Esophagus muscularis mucosa (tissue), 4 donors: ENCODE results near the gene NOX5. TPM values are rescaled to one million over a fixed set of nuclear protein-coding genes. Genes with fewer than 3 reads are reported as not detected.

Experiments used
- DNase-seq: peaks from one replicate; pipeline ENCODE4 v3.0.0-alpha.2; 2017; ENCODE audit errors: extremely low spot score
- H3K27ac ChIP-seq, 4 donors: fragments of 200-600 bp; sonication (generic); replicated peaks in 1 of 4; 1 replicate in 3 of 4; 2 replicates in 1 of 4; pipeline ENCODE4 v1.5.1; 2016 to 2019; ENCODE audit warnings: mild to moderate bottlenecking in 1 of 4
- H3K27me3 ChIP-seq, 4 donors: fragments of 200-600 bp; sonication (generic); one replicate each; pipeline versions ENCODE4 v1.5.1 to v1.6.0; 2016 to 2019
- H3K36me3 ChIP-seq, 4 donors: fragments of 200-600 bp; sonication (generic); one replicate each; pipeline ENCODE4 v1.5.1; 2016 to 2019
- H3K4me1 ChIP-seq, 4 donors: fragments of 200-600 bp; sonication (generic); one replicate each; pipeline ENCODE4 v1.5.1; 2016 to 2019
- H3K4me3 ChIP-seq, 4 donors: fragments of 200-600 bp; sonication (generic); 1 replicate in 2 of 4; 2 replicates in 2 of 4; pipeline ENCODE4 v1.5.1; 2016 to 2019; ENCODE audit warnings: mild to moderate bottlenecking in 4 of 4, moderate library complexity in 1 of 4
- H3K9me3 ChIP-seq, 4 donors: fragments of 200-600 bp; sonication (generic); 1 replicate in 3 of 4; 2 replicates in 1 of 4; pipeline ENCODE4 v1.5.1; 2016 to 2019
- CTCF ChIP-seq, 3 experiments: fragments of 200-600 bp in 2 of 3; fragments of 450-650 bp in 1 of 3; sonication (generic) in 2 of 3; IDR thresholded peaks; one replicate each; pipeline ENCODE4 v1.5.1; 2017 to 2019; ENCODE audit warnings: antibody characterized with exemption in 3 of 3, mild to moderate bottlenecking in 2 of 3, moderate library complexity in 1 of 3
- EP300 ChIP-seq: sonication (generic); formaldehyde crosslinking; IDR thresholded peaks from one replicate; pipeline ENCODE4 v1.6.1; 2017; ENCODE audit warnings: antibody characterized with exemption
- POLR2A ChIP-seq: fragments of 450-650 bp; IDR thresholded peaks from one replicate; pipeline ENCODE4 v1.6.1; 2017; ENCODE audit warnings: antibody characterized with exemption, moderate library complexity, mild to moderate bottlenecking, low read depth
- POLR2AphosphoS5 ChIP-seq, 2 donors: sonication (generic); formaldehyde crosslinking; IDR thresholded peaks; one replicate each; pipeline ENCODE4 v1.6.1; 2017; ENCODE audit warnings: antibody characterized with exemption in 2 of 2
- WGBS: methylation state at CpG from one replicate; pipeline ENCODE4 v1.1.5; 2018; 5-methylcytosine and 5-hydroxymethylcytosine counted together
- intact Hi-C: fragments of 100-400 bp; cut with DNase I; formaldehyde crosslinking; loops from one replicate; pipeline ENCODE4 v1.15.1; 2023
- total RNA-seq, 4 donors: library from RNA; depleted of rRNA; stranded (reverse); fragments of >200 nt; gene quantifications; one replicate each; pipeline versions ENCODE4 v1.1.0 to v1.2.1, GENCODE V29; 2016

NOX5 gene
- total RNA-seq, 4 donors from 2014 or later = under 0.01 to 0.66 (median 0.34) TPM

DNA sequence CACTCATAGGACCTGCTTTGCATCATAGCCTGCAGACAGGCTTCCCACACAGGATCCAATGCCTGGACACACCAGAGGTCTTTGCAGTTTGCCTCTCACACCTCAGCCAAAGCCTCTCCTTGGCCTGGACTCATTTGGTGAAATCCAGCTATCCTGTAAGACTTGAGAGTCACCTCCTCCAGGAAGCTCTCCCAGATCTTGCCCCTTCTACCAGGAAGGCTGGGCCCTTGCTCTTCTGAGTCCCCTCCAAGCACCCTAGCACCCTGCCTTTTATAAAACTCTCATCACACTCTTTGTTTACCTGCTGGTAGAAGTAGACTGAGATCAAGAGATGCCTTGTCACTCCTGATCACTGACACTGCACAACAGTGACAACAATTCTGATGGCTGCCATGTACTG is 79.1 kb downstream of the NOX5 start:
- intact Hi-C loops = no loop called here
- Histone ChIP-seq H3K36me3 (no peaks in the 10 kb centered on the region), H3K27me3 (peaks cover 0 to 10% (median 0%) of the 10 kb centered on the region in 4 donors), H3K4me3 (no peak overlapping the region), H3K27ac (no peak overlapping the region), H3K9me3 (no peaks in the 10 kb centered on the region), H3K4me1 (peaks cover 0 to 10% (median 2%) of the 10 kb centered on the region in 4 donors)
- TF ChIP-seq CTCF (IDR thresholded peaks at IDR 0.05) = no peak
- no peak for TF ChIP-seq EP300
- no peak for TF ChIP-seq POLR2AphosphoS5 (IDR thresholded peaks at IDR 0.05)
- TF ChIP-seq POLR2A = no peak
- no peak for DNase-seq

DNA sequence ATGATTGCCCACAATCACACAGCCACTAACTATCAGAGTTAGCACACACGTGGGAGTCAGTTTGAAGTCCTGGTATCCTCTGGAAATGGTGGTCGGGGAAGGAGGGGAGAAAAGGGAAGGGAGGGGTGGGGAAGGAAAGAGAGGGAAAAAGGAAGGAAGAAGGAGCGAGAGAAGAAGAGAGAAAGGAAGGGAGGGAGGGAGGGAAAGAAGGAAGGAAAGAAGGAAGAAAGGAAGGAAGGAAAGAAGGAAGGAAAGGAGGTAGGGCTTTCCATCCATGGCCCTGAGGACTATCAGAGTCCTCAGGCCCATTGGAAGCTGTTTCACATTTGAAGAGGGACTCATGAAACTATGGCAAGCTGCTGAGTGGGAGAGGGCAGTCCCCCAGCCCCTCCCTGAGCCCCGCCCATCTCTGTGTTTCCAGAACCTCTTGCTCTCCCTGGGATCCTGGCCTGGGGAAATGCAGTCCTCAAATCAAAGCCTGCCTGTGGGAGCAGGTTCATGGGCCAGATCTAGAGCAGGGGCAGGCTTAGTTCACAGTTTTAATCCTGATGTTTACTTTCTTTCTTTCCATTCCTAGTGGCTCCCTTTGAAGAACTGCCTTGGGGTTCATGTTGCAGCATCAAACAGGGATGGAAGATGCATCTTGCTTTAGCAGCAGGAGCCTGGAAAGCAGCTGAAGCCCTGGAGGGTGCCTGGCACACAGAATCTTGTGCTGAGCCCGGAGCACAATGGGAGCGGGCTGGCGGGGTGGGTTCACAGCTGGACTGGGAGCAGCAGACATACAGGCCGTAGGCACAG is 79.8 kb downstream of the NOX5 start:
- no peak for TF ChIP-seq EP300
- no peak for TF ChIP-seq POLR2A
- intact Hi-C loops = no loop called here
- peaks cover 0 to 10% (median 0%) of the 10 kb centered on the region in 4 donors for H3K27me3 ChIP-seq
- H3K4me1 ChIP-seq = peaks cover 0 to 10% (median 2%) of the 10 kb centered on the region in 4 donors
- no peaks in the 10 kb centered on the region for H3K9me3 ChIP-seq
- H3K27ac ChIP-seq = no peak overlapping the region
- WGBS = 80% methylated on average over 8 of the region's 8 CpGs
- H3K36me3 ChIP-seq = no peaks in the 10 kb centered on the region
- no peak for DNase-seq
- no peak overlapping the region for H3K4me3 ChIP-seq

DNA sequence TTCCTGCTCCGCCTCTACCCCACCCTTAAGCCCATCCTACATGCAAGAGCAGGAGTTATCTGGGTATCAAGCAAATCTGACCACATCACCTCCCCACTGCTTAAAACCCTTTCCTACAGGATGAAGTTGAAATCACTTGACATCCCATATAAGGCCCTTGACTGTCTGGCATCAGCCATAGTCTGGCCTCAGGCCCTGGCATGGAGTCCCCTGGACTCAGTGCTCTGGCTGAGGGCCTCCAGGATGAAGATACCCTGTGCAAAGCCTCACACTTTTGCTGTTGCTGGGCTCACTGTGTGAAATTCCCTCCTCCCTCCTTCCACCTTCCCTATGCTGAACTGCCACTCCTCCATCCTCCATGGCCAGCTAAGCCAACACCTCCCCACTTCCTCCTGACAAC is 80.8 kb downstream of the NOX5 start:
- H3K27ac ChIP-seq = no peak overlapping the region
- WGBS = 94% methylated on average over 1 of the region's 1 CpG
- H3K4me3 ChIP-seq = no peak overlapping the region
- H3K36me3 ChIP-seq = no peaks in the 10 kb centered on the region
- intact Hi-C loops = no loop called here
- peaks cover 0 to 1% (median 0%) of the 10 kb centered on the region in 4 donors for H3K27me3 ChIP-seq
- TF ChIP-seq POLR2A (no peak), CTCF (IDR thresholded peaks at IDR 0.05) (no peak), EP300 (no peak), POLR2AphosphoS5 (IDR thresholded peaks at IDR 0.05) (no peak)
- H3K4me1 ChIP-seq = peaks cover 0 to 10% (median 2%) of the 10 kb centered on the region in 4 donors
- DNase-seq = no peak
- no peaks in the 10 kb centered on the region for H3K9me3 ChIP-seq

DNA sequence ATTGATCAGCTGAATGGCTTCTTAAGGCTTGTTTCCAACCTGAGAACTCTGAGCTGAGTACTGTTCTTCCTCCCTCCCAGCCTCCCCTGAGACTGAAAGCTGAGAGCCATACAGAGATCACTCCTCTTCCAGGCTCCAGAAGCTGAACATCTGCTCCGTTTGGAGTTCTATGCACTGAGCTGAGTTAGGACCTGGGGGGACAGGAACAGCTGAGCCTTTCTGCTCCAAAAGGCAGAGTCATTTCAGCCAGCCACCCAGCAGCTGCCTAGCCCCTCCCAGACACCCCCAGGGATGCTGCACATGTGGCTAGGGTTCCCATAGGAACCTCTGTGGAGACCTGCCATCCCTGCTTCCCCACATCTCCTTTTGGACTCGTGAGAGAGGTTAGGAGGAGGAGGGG is 81.7 kb downstream of the NOX5 start:
- 71% methylated on average over 2 of the region's 2 CpGs for WGBS
- no peak overlapping the region for H3K27ac ChIP-seq
- intact Hi-C loops = no loop called here
- H3K4me3 ChIP-seq = no peak overlapping the region
- peaks cover 0 to 10% (median 2%) of the 10 kb centered on the region in 4 donors for H3K4me1 ChIP-seq
- no peaks in the 10 kb centered on the region for H3K36me3 ChIP-seq
- H3K9me3 ChIP-seq = no peaks in the 10 kb centered on the region
- no peaks in the 10 kb centered on the region for H3K27me3 ChIP-seq
- TF ChIP-seq CTCF (IDR thresholded peaks at IDR 0.05) (no peak), POLR2A (no peak), EP300 (no peak), POLR2AphosphoS5 (IDR thresholded peaks at IDR 0.05) (no peak)
- DNase-seq = no peak

DNA sequence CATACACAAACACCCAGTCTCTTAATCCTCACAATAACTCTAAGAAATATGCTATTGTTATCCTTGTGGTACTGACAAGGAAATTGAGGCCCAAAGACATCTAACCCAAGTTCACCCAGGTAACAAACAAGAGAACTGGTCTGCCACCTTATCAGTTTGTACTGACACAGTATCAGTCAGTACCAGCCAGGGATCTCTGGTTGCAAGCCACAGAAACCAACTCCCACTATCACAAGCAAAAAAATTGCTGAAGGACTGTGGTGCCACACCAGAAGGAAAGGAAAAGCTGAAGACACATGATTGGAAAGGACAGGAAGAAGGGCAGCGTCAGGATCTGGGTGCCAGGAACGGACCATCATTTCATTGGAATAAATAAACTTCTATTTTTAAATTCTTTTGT is 82.1 kb downstream of the NOX5 start:
- WGBS = 67% methylated on average over 2 of the region's 2 CpGs
- DNase-seq = no peak
- Histone ChIP-seq H3K27me3 (no peaks in the 10 kb centered on the region), H3K4me1 (peaks cover 0 to 10% (median 2%) of the 10 kb centered on the region in 4 donors), H3K27ac (no peak overlapping the region), H3K4me3 (no peak overlapping the region), H3K9me3 (no peaks in the 10 kb centered on the region), H3K36me3 (no peaks in the 10 kb centered on the region)
- intact Hi-C loops = no loop called here
- TF ChIP-seq CTCF (IDR thresholded peaks at IDR 0.05) (no peak), POLR2A (no peak), POLR2AphosphoS5 (IDR thresholded peaks at IDR 0.05) (no peak)
